Type B pancreatic cell (in vitro differentiated cells): ENCODE data around the gene F5. TPM values are rescaled to one million over a fixed set of nuclear protein-coding genes. Genes with fewer than 3 reads are reported as not detected.

Source experiments
- DNase-seq: peaks from one replicate; pipeline ENCODE4 v3.0.0; 2021; ENCODE audit warnings: mixed read lengths; ENCODE audit not compliant: unreplicated experiment; ENCODE audit errors: extremely low spot score
- H3K27ac Mint-ChIP-seq: 2 replicates; pipeline ENCODE4 v1.8.0; 2021; ENCODE audit warnings: mild to moderate bottlenecking, mixed read lengths
- H3K27me3 Mint-ChIP-seq: 2 replicates; pipeline ENCODE4 v1.8.0; 2021; ENCODE audit warnings: mixed read lengths
- H3K36me3 Mint-ChIP-seq: 2 replicates; pipeline ENCODE4 v1.8.0; 2021; ENCODE audit warnings: mixed read lengths
- H3K4me1 Mint-ChIP-seq: one replicate; pipeline ENCODE4 v1.8.0; 2021; ENCODE audit warnings: mixed read lengths; ENCODE audit not compliant: unreplicated experiment
- H3K4me3 Mint-ChIP-seq: 2 replicates; pipeline ENCODE4 v1.8.0; 2021; ENCODE audit warnings: mild to moderate bottlenecking, mixed read lengths
- H3K9me3 Mint-ChIP-seq: 2 replicates; pipeline ENCODE4 v1.8.0; 2021; ENCODE audit warnings: mixed read lengths
- CTCF ChIP-seq: fragments of 200-600 bp; sonication (generic); conservative IDR thresholded peaks from 2 replicates; pipeline ENCODE4 v1.5.0; 2021; ENCODE audit warnings: antibody characterized with exemption, mild to moderate bottlenecking
- total RNA-seq: library from RNA; stranded (reverse); gene quantifications from 2 replicates; pipeline ENCODE4 v1.2.1, GENCODE V29; 2021; ENCODE audit warnings: low replicate concordance

Gene F5
- total RNA-seq, 1 donor from 2014 or later: 5.5 TPM

GRCh38 chr1:169615803-169616202 is 29.5 kb upstream of the F5 start:
- Mint-ChIP-seq H3K36me3 (no peaks in the 10 kb centered on the region), H3K27ac (peak overlapping the region; percentile 44), H3K27me3 (peaks cover 4% of the 10 kb centered on the region), H3K9me3 (no peaks in the 10 kb centered on the region), H3K4me1 (no peaks in the 10 kb centered on the region), H3K4me3 (no peak overlapping the region)
- no peak for TF ChIP-seq CTCF
- no peak for DNase-seq

GRCh38 chr1:169610858-169611257 is 24.6 kb upstream of the F5 start:
- H3K4me3 Mint-ChIP-seq: no peak overlapping the region
- H3K27ac Mint-ChIP-seq: no peak overlapping the region
- H3K9me3 Mint-ChIP-seq: no peaks in the 10 kb centered on the region
- H3K36me3 Mint-ChIP-seq: no peaks in the 10 kb centered on the region
- TF ChIP-seq CTCF: no peak
- peaks cover 7% of the 10 kb centered on the region for H3K27me3 Mint-ChIP-seq
- no peak for DNase-seq
- H3K4me1 Mint-ChIP-seq: no peaks in the 10 kb centered on the region

- Mint-ChIP-seq H3K9me3 (no peaks in the 10 kb centered on the region), H3K27me3 (peaks cover 7% of the 10 kb centered on the region), H3K4me1 (no peaks in the 10 kb centered on the region), H3K4me3 (no peak overlapping the region), H3K36me3 (no peaks in the 10 kb centered on the region), H3K27ac (no peak overlapping the region)
- DNase-seq: no peak
- no peak for TF ChIP-seq CTCF
Observed at GRCh38 chr1:169610108-169610507, 23.8 kb upstream of the F5 start.

- no peak for DNase-seq
- TF ChIP-seq CTCF: no peak
- no peak overlapping the region for H3K27ac Mint-ChIP-seq
- no peak overlapping the region for H3K4me3 Mint-ChIP-seq
- no peaks in the 10 kb centered on the region for H3K4me1 Mint-ChIP-seq
- no peaks in the 10 kb centered on the region for H3K36me3 Mint-ChIP-seq
- H3K9me3 Mint-ChIP-seq: no peaks in the 10 kb centered on the region
- H3K27me3 Mint-ChIP-seq: peaks cover 11% of the 10 kb centered on the region
Observed at GRCh38 chr1:169608226-169608625, 21.9 kb upstream of the F5 start.

GRCh38 chr1:169604781-169605560 is 18.7 kb upstream of the F5 start:
- Mint-ChIP-seq H3K4me1 (no peaks in the 10 kb centered on the region), H3K27me3 (peaks cover 6% of the 10 kb centered on the region)
- TF ChIP-seq CTCF: no peak

More at GRCh38 chr1:169604781-169605560, 18.7 kb upstream of the F5 start:
- H3K27ac Mint-ChIP-seq: no peak overlapping the region
- no peaks in the 10 kb centered on the region for H3K36me3 Mint-ChIP-seq
- no peak overlapping the region for H3K4me3 Mint-ChIP-seq
- DNase-seq: no peak
- H3K9me3 Mint-ChIP-seq: no peaks in the 10 kb centered on the region
